NT2/D1 (cell line): ENCODE data around the gene OR5D16.

ENCODE experiments used
- YY1 ChIP-seq: IDR thresholded peaks from 2 replicates; pipeline ENCODE4 v1.6.1; 2011; ENCODE audit not compliant: insufficient read length, insufficient read depth
- ZNF274 ChIP-seq: IDR thresholded peaks from 2 replicates; pipeline ENCODE4 v1.6.1; 2011; ENCODE audit warnings: mild to moderate bottlenecking, low read depth, low read length

- TF ChIP-seq YY1, result no peak
- no peak for TF ChIP-seq ZNF274
These were observed 27.5 kb upstream of the OR5D16 start, which contains the start of gene OR5L1 for GRCh38 chr11:55811067-55811466.
